Right atrium auricular region (tissue), 2 donors: ENCODE data around the gene SHISAL1. TPM values are rescaled to one million over a fixed set of nuclear protein-coding genes. Genes with fewer than 3 reads are reported as not detected.
A peak's percentile ranks its signal among the peaks of the same experiment; 100 is the strongest.
"Not testable (repeated sequence)": the region's sequence is repeated elsewhere in the genome, so short reads cannot be mapped to it uniquely, and the experiment has no call there.

Source experiments
- DNase-seq: peaks from one replicate; pipeline ENCODE4 v3.0.0-alpha.2; 2019; ENCODE audit warnings: low spot score
- H3K27ac ChIP-seq, 2 donors: fragments of 200-600 bp; sonication (generic); 1 replicate in 1 of 2; 2 replicates in 1 of 2; pipeline ENCODE4 v1.5.1; 2016 to 2019
- H3K27me3 ChIP-seq, 2 donors: fragments of 200-600 bp; sonication (generic); one replicate each; pipeline versions ENCODE4 v1.5.1 to v1.6.0; 2017 to 2019
- H3K36me3 ChIP-seq: fragments of 200-600 bp; sonication (generic); one replicate; pipeline ENCODE4 v1.5.1; 2016
- H3K4me1 ChIP-seq, 2 donors: fragments of 200-600 bp; sonication (generic); one replicate each; pipeline versions ENCODE4 v1.5.1 to v1.6.0; 2017 to 2019
- H3K4me3 ChIP-seq, 2 donors: fragments of 200-600 bp; sonication (generic); 1 replicate in 1 of 2; 2 replicates in 1 of 2; pipeline ENCODE4 v1.5.1; 2017 to 2019; ENCODE audit warnings: mild to moderate bottlenecking in 1 of 2, moderate library complexity in 1 of 2
- H3K9me3 ChIP-seq, 2 donors: fragments of 200-600 bp; sonication (generic); one replicate each; pipeline ENCODE4 v1.5.1; 2019
- CTCF ChIP-seq, 2 donors: fragments of 200-600 bp; sonication (generic); IDR thresholded peaks; one replicate each; pipeline ENCODE4 v1.5.1; 2019; ENCODE audit warnings: antibody characterized with exemption in 2 of 2
- total RNA-seq, 2 donors: library from RNA; depleted of rRNA; stranded (reverse); fragments of >200 nt; gene quantifications; one replicate each; pipeline ENCODE4 v1.1.0, GENCODE V29; 2016

SHISAL1 gene
- total RNA-seq, 2 donors from 2014 or later, result 0.26 to 2.0 TPM

- no peak for TF ChIP-seq CTCF (IDR thresholded peaks at IDR 0.05)
- H3K4me3 ChIP-seq, result no peak overlapping the region
- H3K27ac ChIP-seq, result peak overlapping the region; percentile 4 to 6
- no peaks in the 10 kb centered on the region for H3K36me3 ChIP-seq
- H3K9me3 ChIP-seq, result no peaks in the 10 kb centered on the region
- DNase-seq, result no peak
- no peaks in the 10 kb centered on the region for H3K27me3 ChIP-seq
- H3K4me1 ChIP-seq, result peaks cover 0 to 4% of the 10 kb centered on the region in 2 donors
These were observed 5.1 kb downstream of the SHISAL1 start for GRCh38 chr22:44307509-44308169.

GRCh38 chr22:44305888-44306287 lies 6.9 kb downstream of the SHISAL1 start:
- Histone ChIP-seq H3K4me1 (peaks cover 0 to 4% of the 10 kb centered on the region in 2 donors), H3K27me3 (no peaks in the 10 kb centered on the region), H3K9me3 (no peaks in the 10 kb centered on the region), H3K27ac (no peak overlapping the region), H3K36me3 (no peaks in the 10 kb centered on the region), H3K4me3 (no peak overlapping the region)
- DNase-seq, result no peak
- TF ChIP-seq CTCF (IDR thresholded peaks at IDR 0.05), result no peak

GRCh38 chr22:44305455-44305854 lies 7.3 kb downstream of the SHISAL1 start:
- H3K4me1 ChIP-seq, result peaks cover 0 to 4% of the 10 kb centered on the region in 2 donors
- H3K27me3 ChIP-seq, result no peaks in the 10 kb centered on the region
- H3K36me3 ChIP-seq, result no peaks in the 10 kb centered on the region
- H3K9me3 ChIP-seq, result no peaks in the 10 kb centered on the region
- no peak for TF ChIP-seq CTCF (IDR thresholded peaks at IDR 0.05)
- no peak overlapping the region for H3K27ac ChIP-seq
- DNase-seq, result no peak
- no peak overlapping the region for H3K4me3 ChIP-seq

GRCh38 chr22:44304911-44305310 lies 7.8 kb downstream of the SHISAL1 start:
- Histone ChIP-seq H3K9me3 (no peaks in the 10 kb centered on the region), H3K27me3 (no peaks in the 10 kb centered on the region), H3K36me3 (no peaks in the 10 kb centered on the region), H3K27ac (no peak overlapping the region), H3K4me1 (peaks cover 0 to 4% of the 10 kb centered on the region in 2 donors), H3K4me3 (no peak overlapping the region)
- TF ChIP-seq CTCF (IDR thresholded peaks at IDR 0.05), result no peak
- DNase-seq, result no peak

GRCh38 chr22:44304354-44304753 lies 8.4 kb downstream of the SHISAL1 start:
- H3K27me3 ChIP-seq, result no peaks in the 10 kb centered on the region
- no peaks in the 10 kb centered on the region for H3K9me3 ChIP-seq
- H3K4me3 ChIP-seq, result no peak overlapping the region
- TF ChIP-seq CTCF (IDR thresholded peaks at IDR 0.05), result no peak
- DNase-seq, result no peak
- no peak overlapping the region for H3K27ac ChIP-seq
- H3K4me1 ChIP-seq, result peaks cover 0 to 4% of the 10 kb centered on the region in 2 donors
- no peaks in the 10 kb centered on the region for H3K36me3 ChIP-seq

GRCh38 chr22:44302363-44302762 lies 10.4 kb downstream of the SHISAL1 start:
- not testable (repeated sequence) for H3K9me3 ChIP-seq, H3K27me3 ChIP-seq, H3K27ac ChIP-seq, H3K36me3 ChIP-seq, H3K4me1 ChIP-seq, DNase-seq, H3K4me3 ChIP-seq
